Spleen (tissue), 11 donors: Measurements from ENCODE around the gene ME1. TPM values are rescaled to one million over a fixed set of nuclear protein-coding genes. Genes with fewer than 3 reads are reported as not detected.
"Not testable (repeated sequence)": the region's sequence is repeated elsewhere in the genome, so short reads cannot be mapped to it uniquely, and the experiment has no call there.

Experiments used
- DNase-seq: peaks from one replicate; pipeline ENCODE4 v3.0.0-alpha.2; 2020
- H3K27ac ChIP-seq, 8 donors: fragments of 200-600 bp; sonication (generic) in 7 of 8; 1 replicate in 4 of 8; 2 replicates in 4 of 8; pipeline versions ENCODE4 v1.5.0 to v1.8.0; 2016 to 2021; ENCODE audit warnings: inconsistent platforms in 4 of 8, mild to moderate bottlenecking in 4 of 8, moderate library complexity in 1 of 8
- H3K27me3 ChIP-seq, 7 donors: fragments of 200-600 bp; sonication (generic) in 6 of 7; replicated peaks in 1 of 7; 1 replicate in 4 of 7; 2 replicates in 3 of 7; pipeline versions ENCODE4 v1.5.0 to v1.8.0; 2016 to 2021; ENCODE audit warnings: inconsistent platforms in 3 of 7, mild to moderate bottlenecking in 1 of 7
- H3K36me3 ChIP-seq, 6 donors: fragments of 200-600 bp; sonication (generic) in 5 of 6; 1 replicate in 4 of 6; 2 replicates in 2 of 6; pipeline versions ENCODE4 v1.5.0 to v1.8.0; 2016 to 2021; ENCODE audit warnings: inconsistent platforms in 2 of 6
- H3K4me1 ChIP-seq, 6 donors: fragments of 200-600 bp; sonication (generic) in 5 of 6; 1 replicate in 3 of 6; 2 replicates in 3 of 6; pipeline versions ENCODE4 v1.5.0 to v1.8.0; 2016 to 2021; ENCODE audit warnings: inconsistent platforms in 3 of 6
- H3K4me3 ChIP-seq, 8 donors: fragments of 200-600 bp; sonication (generic) in 7 of 8; 1 replicate in 4 of 8; 2 replicates in 4 of 8; pipeline versions ENCODE4 v1.5.0 to v1.8.0; 2016 to 2021; ENCODE audit warnings: inconsistent platforms in 4 of 8, mild to moderate bottlenecking in 4 of 8, moderate library complexity in 2 of 8
- H3K9me3 ChIP-seq, 8 donors: fragments of 200-600 bp; sonication (generic) in 7 of 8; 1 replicate in 4 of 8; 2 replicates in 4 of 8; pipeline versions ENCODE4 v1.5.0 to v1.8.0; 2016 to 2021; ENCODE audit warnings: inconsistent platforms in 4 of 8
- CTCF ChIP-seq, 11 experiments: fragments of 200-600 bp in 7 of 11; fragments of 450-650 bp in 4 of 11; sonication (generic) in 4 of 11; IDR thresholded peaks in 8 of 11; conservative IDR thresholded peaks in 3 of 11; 1 replicate in 7 of 11; 2 replicates in 4 of 11; pipeline versions ENCODE4 v1.4.0 to v1.8.0; 2016 to 2021; ENCODE audit warnings: antibody characterized with exemption in 11 of 11, inconsistent platforms in 4 of 11, mild to moderate bottlenecking in 1 of 11
- POLR2A ChIP-seq, 3 donors: fragments of 450-650 bp; IDR thresholded peaks; one replicate each; pipeline ENCODE4 v1.5.1; 2017; ENCODE audit warnings: antibody characterized with exemption in 3 of 3, mild to moderate bottlenecking in 1 of 3
- POLR2AphosphoS5 ChIP-seq, 3 donors: sonication (generic); formaldehyde crosslinking; IDR thresholded peaks; one replicate each; pipeline ENCODE4 v1.5.1; 2017; ENCODE audit warnings: antibody characterized with exemption in 3 of 3
- WGBS, 5 donors: extraction: QIAGEN DNeasy Blood & Tissue Kit in 3 of 5; methylation state at CpG; one replicate each; pipeline versions ENCODE4 v1.1.5 to v1.1.7; 2013 to 2018; 5-methylcytosine and 5-hydroxymethylcytosine counted together
- intact Hi-C: fragments of 100-400 bp; cut with DNase I; formaldehyde crosslinking; loops from one replicate; pipeline ENCODE4 v1.15.0; 2023; ENCODE audit warnings: low total_unique reads
- polyA plus RNA-seq, 3 donors: library from polyadenylated mRNA; stranded (reverse); fragments of 200-250 nt; gene quantifications; one replicate each; pipeline ENCODE4 v1.2.1, GENCODE V29; 2013
- total RNA-seq, 7 donors: library from RNA; depleted of rRNA in 3 of 7; stranded (reverse); fragments of >200 nt in 3 of 7; fragmentation: NEBNext Ultra II Directional in 4 of 7; extraction: Animal tissue kit (Norgen Biotek cat#: 25700) in 4 of 7; gene quantifications; one replicate each; pipeline versions ENCODE4 v1.1.0 to v1.2.1, GENCODE V29; 2016 to 2021
- donor health status: healthy with polysubstance abuse.
- donor health status: DM: no; HTN: no; CAD: no; lungs with moderate emphysema.
- donor health status: DM: no; HTN: no; CAD: no.
- donor health status: Bipolar disorder and iron deficiency.
- donor health status: healthy.
- donor health status: DM: no; HTN: no; CAD: no.
- donor health status: DM: yes; HTN: yes; CAD: no.

ME1 gene
- total and polyA plus RNA-seq, 10 donors, result 1.8 to 19.4 (median 8.4) TPM

- no peak overlapping the region for H3K27ac ChIP-seq
- H3K36me3 ChIP-seq, result no peaks in the 10 kb centered on the region
- intact Hi-C loops, result no loop called here
- no peak overlapping the region for H3K4me3 ChIP-seq
- DNase-seq, result no peak
- no peaks in the 10 kb centered on the region for H3K27me3 ChIP-seq
- H3K4me1 ChIP-seq, result no peaks in the 10 kb centered on the region
- WGBS, 5 donors, result 81 to 84% (median 81%) methylated on average over 2 of the region's 2 CpGs
- no peaks in the 10 kb centered on the region for H3K9me3 ChIP-seq
- TF ChIP-seq CTCF (IDR thresholded peaks at IDR 0.05 in 8 of 11, conservative IDR thresholded peaks at IDR 0.05 in 3 of 11), result no peak
- TF ChIP-seq POLR2A (IDR thresholded peaks at IDR 0.05), result no peak
- TF ChIP-seq POLR2AphosphoS5 (IDR thresholded peaks at IDR 0.05), result no peak
Measured at GRCh38 chr6:83341765-83342164, 89.1 kb downstream of the ME1 start.

DNA sequence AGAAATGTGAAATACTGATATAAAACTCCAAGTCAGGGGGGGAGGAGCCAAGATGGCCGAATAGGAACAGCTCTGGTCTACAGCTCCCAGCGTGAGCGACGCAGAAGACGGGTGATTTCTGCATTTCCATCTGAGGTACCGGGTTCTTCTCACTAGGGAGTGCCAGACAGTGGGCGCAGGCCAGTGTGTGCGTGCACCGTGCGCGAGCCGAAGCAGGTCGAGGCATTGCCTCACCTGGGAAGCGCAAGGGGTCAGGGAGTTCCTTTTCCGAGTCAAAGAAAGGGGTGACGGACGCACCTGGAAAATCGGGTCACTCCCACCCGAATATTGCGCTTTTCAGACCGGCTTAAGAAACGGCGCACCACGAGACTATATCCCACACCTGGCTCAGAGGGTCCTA, 96.9 kb downstream of the ME1 start:
- 91 to 97% (median 94%) methylated on average over 5 to 17 of the region's 24 CpGs for WGBS, 5 donors
- H3K4me1 ChIP-seq, H3K27me3 ChIP-seq, intact Hi-C loops, DNase-seq, H3K27ac ChIP-seq, H3K9me3 ChIP-seq, H3K36me3 ChIP-seq, H3K4me3 ChIP-seq: not testable (repeated sequence)

GRCh38 chr6:83333500-83333899, 97.4 kb downstream of the ME1 start:
- DNase-seq, result no peak
- intact Hi-C loops, result no loop called here
- Histone ChIP-seq H3K36me3 (no peaks in the 10 kb centered on the region), H3K27ac (no peak overlapping the region), H3K4me1 (no peaks in the 10 kb centered on the region), H3K27me3 (no peaks in the 10 kb centered on the region), H3K9me3 (peaks cover 0 to 3% (median 0%) of the 10 kb centered on the region in 8 donors), H3K4me3 (no peak overlapping the region)
- TF ChIP-seq CTCF (IDR thresholded peaks at IDR 0.05 in 8 of 11, conservative IDR thresholded peaks at IDR 0.05 in 3 of 11), result no peak
- no peak for TF ChIP-seq POLR2AphosphoS5 (IDR thresholded peaks at IDR 0.05)
- TF ChIP-seq POLR2A (IDR thresholded peaks at IDR 0.05), result no peak
- WGBS, 5 donors, result 85 to 92% (median 88%) methylated on average over 2 of the region's 2 CpGs

GRCh38 chr6:83314693-83315092, 116.2 kb downstream of the ME1 start:
- no peak for TF ChIP-seq POLR2AphosphoS5 (IDR thresholded peaks at IDR 0.05)
- no peak for TF ChIP-seq CTCF (IDR thresholded peaks at IDR 0.05 in 8 of 11, conservative IDR thresholded peaks at IDR 0.05 in 3 of 11)
- TF ChIP-seq POLR2A (IDR thresholded peaks at IDR 0.05), result no peak
- H3K27me3 ChIP-seq, result no peaks in the 10 kb centered on the region
- WGBS, 5 donors, result 62 to 81% (median 70%) methylated on average over 1 of the region's 1 CpG
- no peak overlapping the region for H3K4me3 ChIP-seq
- no peak overlapping the region for H3K27ac ChIP-seq
- no peaks in the 10 kb centered on the region for H3K4me1 ChIP-seq
- intact Hi-C loops, result no loop called here
- H3K9me3 ChIP-seq, result no peaks in the 10 kb centered on the region
- DNase-seq, result no peak
- H3K36me3 ChIP-seq, result no peaks in the 10 kb centered on the region

- Histone ChIP-seq H3K36me3 (no peaks in the 10 kb centered on the region), H3K4me1 (no peaks in the 10 kb centered on the region), H3K27me3 (no peaks in the 10 kb centered on the region), H3K9me3 (no peaks in the 10 kb centered on the region), H3K4me3 (no peak overlapping the region), H3K27ac (no peak overlapping the region)
- intact Hi-C loops, result no loop called here
- no peak for DNase-seq
- TF ChIP-seq CTCF (IDR thresholded peaks at IDR 0.05 in 8 of 11, conservative IDR thresholded peaks at IDR 0.05 in 3 of 11) (no peak), POLR2A (IDR thresholded peaks at IDR 0.05) (no peak), POLR2AphosphoS5 (IDR thresholded peaks at IDR 0.05) (no peak)
Measured at GRCh38 chr6:83313882-83314281, 117.0 kb downstream of the ME1 start.
